Activated CD4-positive, alpha-beta T cell treated with anti-CD3 and anti-CD28 coated beads for 36 hours (primary cell): ENCODE data around the gene TRIM44. TPM values are rescaled to one million over a fixed set of nuclear protein-coding genes. Genes with fewer than 3 reads are reported as not detected.
"Not testable (repeated sequence)": the region's sequence is repeated elsewhere in the genome, so short reads cannot be mapped to it uniquely, and the experiment has no call there.

Source experiments
- ATAC-seq: fragments of 200-7000 bp; cut with Tn5 transposase; one replicate; pipeline ENCODE4 v1.10.0; 2021; ENCODE audit warnings: mild to moderate bottlenecking, moderate library complexity
- CTCF ChIA-PET: fragments of 350-600 bp; sonication (Branson Sonifier 250); formaldehyde crosslinking; loops from one replicate; lab custom pipeline; 2021; ENCODE audit warnings: antibody characterized with exemption; lab: Charles Lee
- POLR2A ChIA-PET: fragments of 350-600 bp; sonication (Branson Sonifier 250); formaldehyde crosslinking; loops from one replicate; lab custom pipeline; 2021; ENCODE audit warnings: antibody characterized with exemption, inconsistent platforms; lab: Charles Lee
- DNase-seq: peaks from one replicate; pipeline ENCODE4 v3.0.0-alpha.2; 2020
- H3K27ac Mint-ChIP-seq: one replicate; pipeline ENCODE4 v1.8.0; 2021; ENCODE audit warnings: mixed read lengths
- H3K27me3 Mint-ChIP-seq: one replicate; pipeline ENCODE4 v1.8.0; 2021; ENCODE audit warnings: mixed read lengths
- H3K36me3 Mint-ChIP-seq: one replicate; pipeline ENCODE4 v1.8.0; 2021; ENCODE audit warnings: low read depth, mixed read lengths
- H3K4me1 Mint-ChIP-seq: one replicate; pipeline ENCODE4 v1.8.0; 2021; ENCODE audit warnings: mixed read lengths
- H3K4me3 Mint-ChIP-seq: one replicate; pipeline ENCODE4 v1.8.0; 2021; ENCODE audit warnings: mild to moderate bottlenecking, moderate library complexity, mixed read lengths
- H3K9me3 Mint-ChIP-seq: one replicate; pipeline ENCODE4 v1.8.0; 2021; ENCODE audit warnings: low read depth, mixed read lengths
- intact Hi-C, 2 experiments: fragments of 100-400 bp; cut with DNase I in 1 of 2; cut with micrococcal nuclease in 1 of 2; formaldehyde crosslinking; loops; one replicate each; pipeline versions ENCODE4 v1.14.2 to v1.15.1; 2022 to 2024; cut with DNase I, micrococcal nuclease
- total RNA-seq, 2 experiments: library from RNA; stranded (reverse); gene quantifications; one replicate each; pipeline ENCODE4 v1.2.3, GENCODE V29; 2021

Gene TRIM44
- total RNA-seq, 2 experiments from 2014 or later: 38.1 to 39.9 TPM

DNA sequence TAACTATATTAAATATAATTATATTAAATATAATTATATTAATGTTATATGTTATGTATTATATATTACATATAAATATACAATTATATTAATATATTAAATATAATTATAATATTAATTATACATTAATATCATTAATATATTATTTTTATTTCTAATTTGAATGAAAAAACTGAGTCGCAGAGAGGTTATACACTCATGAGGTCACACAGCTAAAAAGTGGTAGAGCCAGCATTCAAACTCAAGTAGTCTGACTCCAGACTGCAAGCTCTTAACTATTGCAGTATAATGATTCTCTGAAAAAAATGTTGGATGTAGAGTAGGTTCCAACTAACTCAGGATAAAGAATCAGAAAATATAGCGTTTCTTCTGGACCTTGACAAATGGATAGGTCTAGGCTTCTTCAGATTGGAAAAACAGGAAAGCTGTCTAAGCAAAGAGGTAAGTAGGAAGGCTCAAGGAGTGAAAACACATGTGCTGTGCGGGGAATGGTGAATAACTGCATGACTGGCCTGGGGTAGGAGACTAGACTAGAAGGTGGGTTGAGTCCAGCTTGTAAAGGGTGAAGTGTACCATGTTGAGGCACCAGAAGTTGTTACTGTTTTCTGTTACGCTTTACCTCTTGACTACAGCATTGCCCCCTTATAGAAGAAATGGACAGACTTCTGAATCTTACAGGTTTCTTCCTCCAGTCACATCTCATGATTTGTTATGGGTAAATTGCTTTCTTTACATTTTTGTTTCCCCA, 80.3 kb downstream of the TRIM44 start:
- ChIA-PET POLR2A (no interaction called here), CTCF (interaction anchor here (0.6 to 1.2 kb wide), 4 partner anchors 16 to 1936 kb away, joined by 3 read pairs; no protein-coding TSS in a partner anchor)
- H3K27ac Mint-ChIP-seq: no peak overlapping the region
- H3K27me3 Mint-ChIP-seq: no peaks in the 10 kb centered on the region
- H3K4me3 Mint-ChIP-seq: no peak overlapping the region
- peaks cover 20% of the 10 kb centered on the region for H3K4me1 Mint-ChIP-seq
- peaks cover 36% of the 10 kb centered on the region for H3K36me3 Mint-ChIP-seq
- no peaks in the 10 kb centered on the region for H3K9me3 Mint-ChIP-seq
- DNase-seq (no peak), ATAC-seq (peak; percentile 25)
- intact Hi-C loops: no loop called here

DNA sequence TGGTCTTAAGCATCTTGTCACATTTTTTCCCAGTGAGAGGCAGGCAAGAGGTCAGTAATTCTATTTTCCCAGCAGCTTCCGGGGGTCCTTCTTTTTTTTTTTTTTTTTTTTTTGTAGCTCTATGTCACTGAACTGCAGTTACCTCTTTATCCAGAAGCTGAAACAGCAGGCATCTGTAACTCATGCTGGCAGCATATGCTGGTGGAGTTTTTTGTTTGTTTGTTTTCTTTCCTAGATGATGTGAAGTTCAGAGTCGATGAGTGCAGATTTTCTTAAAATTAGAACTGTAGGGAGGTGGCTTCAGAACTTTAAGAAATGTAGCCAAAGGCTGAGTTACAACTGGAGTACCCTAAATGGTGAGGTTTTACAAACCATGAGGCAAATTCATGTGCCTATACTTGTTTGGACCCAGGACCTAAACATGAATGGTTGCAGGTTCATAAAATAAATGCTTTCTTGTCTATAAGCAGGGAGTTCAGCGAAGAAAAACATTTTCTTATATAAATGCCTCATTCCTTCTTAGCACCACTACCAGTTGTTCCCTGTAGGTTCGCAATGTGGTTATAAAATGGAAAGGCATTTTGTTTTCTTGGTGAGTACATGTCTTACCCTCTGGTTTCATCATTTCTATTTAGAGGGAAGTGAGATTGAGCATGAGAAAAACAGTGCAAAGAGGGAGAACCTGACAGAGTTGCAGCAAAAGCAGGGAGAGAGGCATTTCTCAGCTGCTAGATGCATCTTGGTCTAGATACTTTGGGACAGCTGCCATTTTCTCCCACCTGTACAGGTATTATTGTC, 84.0 kb downstream of the TRIM44 start:
- Mint-ChIP-seq H3K36me3 (peaks cover 36% of the 10 kb centered on the region), H3K9me3 (no peaks in the 10 kb centered on the region), H3K27ac (no peak overlapping the region), H3K4me1 (peaks cover 3% of the 10 kb centered on the region), H3K27me3 (no peaks in the 10 kb centered on the region), H3K4me3 (no peak overlapping the region)
- DNase-seq: no peak
- ChIA-PET POLR2A (no interaction called here), CTCF (interaction anchor here (0.7 kb wide), 2 partner anchors 12 to 190 kb away, joined by 3 read pairs; no protein-coding TSS in a partner anchor)
- ATAC-seq: no peak
- intact Hi-C loops: no loop called here

DNA sequence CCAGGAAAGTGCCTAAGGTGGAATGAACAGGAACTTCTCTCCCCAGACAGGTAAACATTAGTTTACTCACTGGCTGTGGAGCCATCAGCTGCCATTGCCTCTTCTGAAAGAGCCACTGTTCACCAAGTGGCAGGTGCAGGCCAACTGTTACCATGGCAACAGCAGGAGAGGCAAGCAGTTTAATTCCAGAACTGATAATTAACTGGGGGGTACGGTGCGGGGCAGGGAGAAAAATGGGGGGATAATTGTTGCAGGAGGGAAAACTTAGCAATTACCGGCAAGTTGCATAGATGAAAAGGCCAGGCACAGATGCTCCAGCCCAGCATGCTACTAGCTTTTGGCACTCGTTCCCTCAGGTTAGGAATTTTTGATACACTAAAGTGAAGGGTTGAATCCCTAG, 85.1 kb downstream of the TRIM44 start:
- Mint-ChIP-seq H3K9me3 (no peaks in the 10 kb centered on the region), H3K4me1 (peaks cover 3% of the 10 kb centered on the region), H3K27ac (no peak overlapping the region), H3K27me3 (no peaks in the 10 kb centered on the region), H3K36me3 (peaks cover 39% of the 10 kb centered on the region), H3K4me3 (no peak overlapping the region)
- ChIA-PET CTCF (no interaction called here), POLR2A (no interaction called here)
- intact Hi-C loops: no loop called here
- no peak for DNase-seq
- no peak for ATAC-seq

DNA sequence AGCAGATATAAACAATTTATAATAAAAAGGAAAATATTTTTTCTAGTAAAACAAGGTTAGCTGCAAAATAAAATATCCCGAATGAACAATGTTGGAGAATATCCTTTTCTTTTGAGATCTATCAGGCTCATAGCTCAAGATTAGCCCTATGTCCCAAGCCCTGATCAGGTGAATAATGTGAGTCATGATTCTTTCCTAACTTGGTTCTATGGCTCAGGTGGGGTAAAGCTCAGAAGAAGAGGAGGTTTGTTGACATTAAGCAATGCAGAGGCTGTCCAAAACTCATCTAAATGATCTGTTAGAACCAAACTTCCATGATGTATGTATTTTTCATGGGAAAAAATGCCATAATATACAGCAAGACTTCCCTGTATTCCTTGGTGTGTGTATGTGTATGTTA, 86.1 kb downstream of the TRIM44 start:
- no peak for DNase-seq
- ChIA-PET CTCF (interaction anchor here (0.6 to 1.1 kb wide), 3 partner anchors 66 to 902 kb away, joined by 3 to 5 read pairs (median 3); no protein-coding TSS in a partner anchor), POLR2A (no interaction called here)
- intact Hi-C loops: no loop called here
- no peak for ATAC-seq
- Mint-ChIP-seq H3K27ac (no peak overlapping the region), H3K27me3 (no peaks in the 10 kb centered on the region), H3K4me1 (peaks cover 3% of the 10 kb centered on the region), H3K9me3 (no peaks in the 10 kb centered on the region), H3K36me3 (peaks cover 43% of the 10 kb centered on the region), H3K4me3 (no peak overlapping the region)

DNA sequence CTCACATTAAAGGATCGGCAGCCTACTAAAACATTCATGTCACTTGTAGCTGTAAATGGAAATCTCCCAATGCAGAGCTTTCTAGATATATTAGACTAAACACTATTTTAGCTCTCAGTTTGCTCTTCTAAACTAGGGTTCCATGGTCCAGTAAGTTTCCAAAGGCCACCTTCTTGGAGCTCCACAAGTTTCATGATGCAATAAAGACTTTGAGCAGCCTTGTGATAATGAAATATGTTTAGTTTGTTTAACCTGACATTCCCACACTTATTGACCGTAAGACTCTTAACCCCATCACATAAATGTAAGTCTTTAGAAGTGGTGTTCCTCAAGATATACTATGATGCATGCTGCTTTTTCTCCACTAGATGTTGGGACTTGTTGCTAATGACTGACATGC, 87.7 kb downstream of the TRIM44 start:
- CTCF ChIA-PET: interaction anchor here (0.7 kb wide), 1 partner anchor 1066 kb away, joined by 3 read pairs; no protein-coding TSS in a partner anchor

GRCh38 chr11:35750981-35751663, 88.5 kb downstream of the TRIM44 start:
- no peak for ATAC-seq
- intact Hi-C loops: no loop called here
- Mint-ChIP-seq H3K4me3 (no peak overlapping the region), H3K4me1 (no peaks in the 10 kb centered on the region), H3K36me3 (peaks cover 36% of the 10 kb centered on the region), H3K27me3 (no peaks in the 10 kb centered on the region), H3K27ac (no peak overlapping the region), H3K9me3 (peaks cover 2% of the 10 kb centered on the region)
- ChIA-PET POLR2A (no interaction called here), CTCF (interaction anchor here (0.7 kb wide), 2 partner anchors 123 to 1067 kb away, joined by 3 read pairs; no protein-coding TSS in a partner anchor)
- no peak for DNase-seq

More for the DNA sequence above, 87.7 kb downstream of the TRIM44 start:
- Mint-ChIP-seq H3K36me3 (peaks cover 40% of the 10 kb centered on the region), H3K9me3 (peaks cover 2% of the 10 kb centered on the region), H3K27ac (no peak overlapping the region), H3K27me3 (no peaks in the 10 kb centered on the region), H3K4me3 (no peak overlapping the region), H3K4me1 (peaks cover 2% of the 10 kb centered on the region)
- intact Hi-C loops: no loop called here
- POLR2A ChIA-PET: no interaction called here
- no peak for DNase-seq
- ATAC-seq: no peak

GRCh38 chr11:35751664-35752061, 89.1 kb downstream of the TRIM44 start:
- H3K27me3 Mint-ChIP-seq: no peaks in the 10 kb centered on the region
- DNase-seq (no peak), ATAC-seq (no peak)
- H3K4me3 Mint-ChIP-seq: no peak overlapping the region
- peaks cover 2% of the 10 kb centered on the region for H3K9me3 Mint-ChIP-seq
- peaks cover 31% of the 10 kb centered on the region for H3K36me3 Mint-ChIP-seq
- H3K4me1 Mint-ChIP-seq: no peaks in the 10 kb centered on the region
- intact Hi-C loops: no loop called here
- CTCF ChIA-PET: interaction anchor here (0.7 kb wide), 1 partner anchor 123 kb away, joined by 3 read pairs; no protein-coding TSS in a partner anchor
- POLR2A ChIA-PET: no interaction called here
- no peak overlapping the region for H3K27ac Mint-ChIP-seq

DNA sequence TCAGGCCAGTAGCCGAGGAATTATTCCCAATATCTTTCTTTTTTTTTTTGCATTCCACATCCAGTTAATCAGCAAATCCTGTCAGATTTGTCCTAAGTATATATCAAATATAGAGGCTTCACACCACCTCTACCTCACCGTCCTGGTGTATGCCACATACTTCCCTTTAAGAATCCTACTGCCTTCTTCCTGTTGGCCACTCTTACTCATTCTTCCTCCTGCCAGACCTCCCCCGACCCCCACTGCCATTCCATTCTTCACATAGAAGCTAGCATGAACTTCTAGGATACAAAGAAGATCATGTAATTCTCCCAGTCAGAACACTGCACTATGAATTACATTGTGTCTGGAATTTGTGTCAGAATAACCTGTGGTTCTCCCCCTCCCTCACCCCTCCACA, 89.5 kb downstream of the TRIM44 start:
- no peak overlapping the region for H3K27ac Mint-ChIP-seq
- ChIA-PET POLR2A (no interaction called here), CTCF (interaction anchor here (0.7 kb wide), 1 partner anchor 124 kb away, joined by 3 read pairs; no protein-coding TSS in a partner anchor)
- ATAC-seq: no peak
- H3K9me3 Mint-ChIP-seq: peaks cover 2% of the 10 kb centered on the region
- H3K27me3 Mint-ChIP-seq: no peaks in the 10 kb centered on the region
- intact Hi-C loops: no loop called here
- peaks cover 31% of the 10 kb centered on the region for H3K36me3 Mint-ChIP-seq
- DNase-seq: no peak
- no peaks in the 10 kb centered on the region for H3K4me1 Mint-ChIP-seq
- no peak overlapping the region for H3K4me3 Mint-ChIP-seq

- ATAC-seq, H3K27ac Mint-ChIP-seq, DNase-seq, POLR2A ChIA-PET, H3K4me1 Mint-ChIP-seq, intact Hi-C loops, H3K4me3 Mint-ChIP-seq, CTCF ChIA-PET, H3K27me3 Mint-ChIP-seq, H3K9me3 Mint-ChIP-seq: not testable (repeated sequence)
- H3K36me3 Mint-ChIP-seq: peaks cover 34% of the 10 kb centered on the region
Observed at GRCh38 chr11:35753573-35753972, 91.0 kb downstream of the TRIM44 start.

GRCh38 chr11:35759951-35760350, 97.4 kb downstream of the TRIM44 start:
- intact Hi-C loops, POLR2A ChIA-PET: not testable (repeated sequence)
- peaks cover 37% of the 10 kb centered on the region for H3K4me1 Mint-ChIP-seq

DNA sequence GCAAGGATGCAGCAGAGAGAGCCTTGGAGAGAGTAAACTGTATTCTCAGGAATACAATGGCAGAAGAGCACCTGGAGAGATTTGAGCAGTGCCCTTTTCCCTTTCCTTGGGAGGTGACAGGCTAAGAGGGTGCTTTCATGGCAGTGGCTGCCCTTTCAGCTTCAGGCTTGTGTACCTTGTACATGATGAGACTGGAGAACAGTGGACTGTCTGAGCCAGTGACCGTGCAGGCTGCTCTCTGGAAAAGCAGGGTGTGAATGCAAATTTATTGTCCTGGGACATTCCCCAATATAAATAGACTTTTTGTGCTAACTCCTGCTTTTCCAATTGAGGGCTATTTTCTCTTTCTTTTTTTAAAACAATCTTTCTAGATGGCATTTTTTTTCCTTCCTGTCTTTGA, 99.3 kb downstream of the TRIM44 start:
- H3K4me1 Mint-ChIP-seq: peaks cover 40% of the 10 kb centered on the region
- H3K9me3 Mint-ChIP-seq: peaks cover 2% of the 10 kb centered on the region
- ATAC-seq (no peak), DNase-seq (no peak)
- CTCF ChIA-PET: interaction anchor here (0.7 to 1.0 kb wide), 2 partner anchors 61 to 731 kb away, joined by 3 read pairs; no protein-coding TSS in a partner anchor
- POLR2A ChIA-PET: no interaction called here
- H3K4me3 Mint-ChIP-seq: no peak overlapping the region
- H3K36me3 Mint-ChIP-seq: peaks cover 29% of the 10 kb centered on the region
- no peaks in the 10 kb centered on the region for H3K27me3 Mint-ChIP-seq
- intact Hi-C loops: no loop called here
- H3K27ac Mint-ChIP-seq: no peak overlapping the region

More at GRCh38 chr11:35759951-35760350, 97.4 kb downstream of the TRIM44 start:
- H3K9me3 Mint-ChIP-seq, DNase-seq, H3K27me3 Mint-ChIP-seq, H3K27ac Mint-ChIP-seq, H3K4me3 Mint-ChIP-seq, ATAC-seq: not testable (repeated sequence)
- peaks cover 29% of the 10 kb centered on the region for H3K36me3 Mint-ChIP-seq
- CTCF ChIA-PET: interaction anchor here (1.4 kb wide), 1 partner anchor 19 kb away, joined by 3 read pairs; no protein-coding TSS in a partner anchor
